ENCODE results near the gene FBXO8. TPM values are rescaled to one million over a fixed set of nuclear protein-coding genes. Genes with fewer than 3 reads are reported as not detected.

Gene FBXO8
- total RNA-seq, 4 donors from 2014 or later, result 9.7 to 17.9 (median 15.8) TPM

DNA sequence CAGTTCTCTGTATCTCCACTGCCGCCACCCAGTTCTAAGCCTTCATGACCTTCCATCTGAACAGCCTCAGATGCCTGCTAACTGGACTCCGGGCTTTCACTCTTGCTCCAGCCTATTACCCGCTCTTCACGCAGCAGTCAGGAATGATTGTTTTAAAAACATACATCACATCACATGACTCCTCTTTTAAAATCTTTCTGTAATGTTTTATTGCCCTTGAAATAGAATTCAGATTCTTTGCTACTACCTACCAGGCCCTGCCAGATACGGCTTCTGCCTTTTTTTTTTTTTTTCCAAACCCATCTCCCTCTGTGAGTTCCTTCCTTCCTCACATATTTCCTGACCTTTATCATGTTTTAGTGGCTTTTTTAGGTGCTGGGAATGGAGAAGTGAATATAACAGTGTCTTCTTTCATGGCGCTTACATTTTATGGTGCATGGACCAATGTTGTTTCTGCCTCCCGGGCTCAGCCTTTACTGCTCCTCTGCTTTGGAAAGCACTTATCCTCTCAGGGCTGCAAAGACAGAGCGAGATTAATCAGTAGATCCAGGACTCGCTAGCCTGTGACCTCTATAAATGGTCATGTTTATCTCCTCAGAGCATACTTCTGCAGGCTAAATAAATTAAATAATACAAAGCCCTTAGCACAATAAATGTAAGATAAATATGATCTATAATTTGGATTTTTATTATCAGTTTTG lies 58.0 kb downstream of the FBXO8 start:
- Histone ChIP-seq H3K27ac (no peak overlapping the region), H3K4me3 (no peak overlapping the region), H3K27me3 (no peaks in the 10 kb centered on the region), H3K36me3 (no peaks in the 10 kb centered on the region), H3K4me1 (no peaks in the 10 kb centered on the region), H3K9me3 (no peaks in the 10 kb centered on the region)
- DNase-seq (no peak), ATAC-seq (no peak)
- intact Hi-C loops (cut with DNase I; ENCODE audit: low total_unique reads) (no loop called here), in situ Hi-C loops (cut with MboI; ENCODE audit: low sequenced_read_pairs in 4 of 4) (loop anchor here in 1 of 4 donors (10.0 kb wide), 1 partner anchor 89 kb away; no protein-coding TSS in a partner anchor)
- TF ChIP-seq POLR2A (IDR thresholded peaks at IDR 0.05), result no peak
- TF ChIP-seq, protein P1, sequence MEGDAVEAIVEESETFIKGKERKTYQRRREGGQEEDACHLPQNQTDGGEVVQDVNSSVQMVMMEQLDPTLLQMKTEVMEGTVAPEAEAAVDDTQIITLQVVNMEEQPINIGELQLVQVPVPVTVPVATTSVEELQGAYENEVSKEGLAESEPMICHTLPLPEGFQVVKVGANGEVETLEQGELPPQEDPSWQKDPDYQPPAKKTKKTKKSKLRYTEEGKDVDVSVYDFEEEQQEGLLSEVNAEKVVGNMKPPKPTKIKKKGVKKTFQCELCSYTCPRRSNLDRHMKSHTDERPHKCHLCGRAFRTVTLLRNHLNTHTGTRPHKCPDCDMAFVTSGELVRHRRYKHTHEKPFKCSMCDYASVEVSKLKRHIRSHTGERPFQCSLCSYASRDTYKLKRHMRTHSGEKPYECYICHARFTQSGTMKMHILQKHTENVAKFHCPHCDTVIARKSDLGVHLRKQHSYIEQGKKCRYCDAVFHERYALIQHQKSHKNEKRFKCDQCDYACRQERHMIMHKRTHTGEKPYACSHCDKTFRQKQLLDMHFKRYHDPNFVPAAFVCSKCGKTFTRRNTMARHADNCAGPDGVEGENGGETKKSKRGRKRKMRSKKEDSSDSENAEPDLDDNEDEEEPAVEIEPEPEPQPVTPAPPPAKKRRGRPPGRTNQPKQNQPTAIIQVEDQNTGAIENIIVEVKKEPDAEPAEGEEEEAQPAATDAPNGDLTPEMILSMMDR (IDR thresholded peaks at IDR 0.05 in 4 of 5, conservative IDR thresholded peaks at IDR 0.05 in 1 of 5), result no peak

DNA sequence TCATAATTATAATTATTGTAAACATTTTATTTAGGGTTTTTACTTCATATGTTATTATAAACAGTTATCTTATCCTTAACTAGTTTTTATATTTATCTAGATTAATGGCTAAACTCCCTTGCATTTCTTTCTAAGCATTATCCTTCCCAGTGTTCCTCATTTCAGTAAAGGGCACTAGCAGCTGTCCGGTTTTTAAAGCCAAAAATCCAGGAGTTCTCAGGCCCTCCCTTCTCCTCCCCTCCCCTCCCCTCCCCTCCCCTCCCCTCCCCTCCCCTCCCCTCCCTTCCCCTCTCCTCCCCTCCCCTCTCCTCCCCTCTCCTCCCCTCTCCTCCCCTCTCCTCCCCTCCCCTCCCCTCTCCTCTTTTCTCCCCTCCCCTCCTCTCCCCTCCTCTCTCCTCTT lies 58.9 kb downstream of the FBXO8 start:
- no peak for DNase-seq
- no peak overlapping the region for H3K4me3 ChIP-seq
- TF ChIP-seq, protein P1 (IDR thresholded peaks at IDR 0.05 in 4 of 5, conservative IDR thresholded peaks at IDR 0.05 in 1 of 5), result no peak
- TF ChIP-seq POLR2A (IDR thresholded peaks at IDR 0.05), result no peak
- in situ Hi-C loops (cut with MboI; ENCODE audit: low sequenced_read_pairs in 4 of 4), result loop anchor here in 1 of 4 donors (10.0 kb wide), 1 partner anchor 90 kb away; no protein-coding TSS in a partner anchor
- intact Hi-C loops (cut with DNase I; ENCODE audit: low total_unique reads), result no loop called here
- H3K27ac ChIP-seq, result no peak overlapping the region
- H3K9me3 ChIP-seq, result no peaks in the 10 kb centered on the region
- H3K4me1 ChIP-seq, result no peaks in the 10 kb centered on the region
- no peaks in the 10 kb centered on the region for H3K36me3 ChIP-seq
- H3K27me3 ChIP-seq, result no peaks in the 10 kb centered on the region
- ATAC-seq, result no peak

DNA sequence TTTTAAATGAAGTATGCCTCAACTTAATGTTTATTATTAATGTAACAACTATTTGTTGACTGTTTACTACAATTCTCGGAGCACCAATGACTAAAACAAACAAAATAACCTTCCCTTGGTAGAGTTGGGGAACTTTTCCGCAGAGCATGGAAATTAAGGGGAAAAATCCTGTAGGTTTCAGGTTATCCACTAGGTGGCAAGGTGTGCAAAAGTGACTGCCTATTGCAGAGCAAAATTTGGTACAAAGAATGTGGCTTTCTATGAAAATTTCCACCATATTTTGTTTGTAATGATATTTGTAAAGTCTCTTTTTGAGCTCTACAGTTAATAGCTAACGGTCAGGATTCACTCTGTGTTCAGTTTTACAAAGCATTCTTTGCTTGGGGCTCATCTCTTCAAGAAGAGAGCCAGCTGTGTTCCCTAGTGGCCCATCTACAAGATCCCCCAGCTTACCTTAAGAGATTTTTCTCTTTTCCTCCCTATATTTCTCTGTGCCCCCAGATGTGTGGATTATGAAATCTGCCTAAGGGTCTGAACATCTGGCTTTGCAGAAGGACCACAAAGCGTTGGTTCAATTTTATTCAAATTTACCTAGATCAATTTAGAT lies 61.1 kb downstream of the FBXO8 start:
- Histone ChIP-seq H3K4me3 (no peak overlapping the region), H3K27me3 (peaks cover 12 to 13% (median 12%) of the 10 kb centered on the region in 3 donors), H3K9me3 (no peaks in the 10 kb centered on the region), H3K4me1 (peaks cover 4 to 8% of the 10 kb centered on the region in 2 donors), H3K27ac (no peak overlapping the region), H3K36me3 (no peaks in the 10 kb centered on the region)
- intact Hi-C loops (cut with DNase I; ENCODE audit: low total_unique reads), result loop anchor here (2.0 kb wide), 1 partner anchor 96 kb away; no protein-coding TSS in a partner anchor
- ATAC-seq (no peak), DNase-seq (no peak)
- in situ Hi-C loops (cut with MboI; ENCODE audit: low sequenced_read_pairs in 4 of 4), result loop anchor here in 1 of 4 donors (10.0 kb wide), 1 partner anchor 92 kb away; no protein-coding TSS in a partner anchor
- no peak for TF ChIP-seq POLR2A (IDR thresholded peaks at IDR 0.05)
- TF ChIP-seq, protein P1 (IDR thresholded peaks at IDR 0.05 in 4 of 5, conservative IDR thresholded peaks at IDR 0.05 in 1 of 5), result peak in 3 of 5 experiments; percentile 13 to 60 (median 52)

DNA sequence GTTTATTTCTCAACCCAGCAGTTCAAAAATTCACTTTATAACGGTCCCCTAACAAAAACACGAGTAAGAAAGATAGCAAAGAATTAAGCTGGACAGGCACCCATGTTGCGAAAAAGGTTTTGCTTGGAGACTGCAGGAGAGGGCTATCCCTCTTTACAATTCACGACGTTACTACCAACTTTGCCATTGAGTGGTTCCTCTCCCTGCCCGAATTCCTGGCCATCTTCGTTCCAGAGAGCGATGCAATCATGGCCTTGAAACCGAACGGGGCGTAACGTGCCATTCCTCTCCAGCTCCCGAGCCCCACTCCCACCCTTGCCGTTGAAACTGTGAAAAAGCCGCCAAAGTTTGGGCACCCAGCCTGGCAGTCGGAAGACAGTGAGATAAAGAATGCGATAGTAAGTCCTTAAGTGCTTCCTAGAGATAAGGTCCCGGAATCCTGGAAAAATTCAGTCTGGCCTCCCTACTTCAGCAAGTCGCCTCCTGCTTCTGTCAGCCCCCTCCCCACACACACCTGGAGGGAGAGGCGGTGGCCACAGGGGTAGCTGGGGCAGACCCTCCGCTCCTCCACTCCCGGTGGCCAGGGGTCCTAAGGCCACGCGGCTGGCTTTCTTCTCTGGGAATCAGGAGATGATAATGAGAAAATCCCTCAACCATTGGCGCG lies 65.2 kb downstream of the FBXO8 start:
- intact Hi-C loops (cut with DNase I; ENCODE audit: low total_unique reads), result no loop called here
- peaks cover 53 to 54% (median 53%) of the 10 kb centered on the region in 3 donors for H3K27me3 ChIP-seq
- H3K4me3 ChIP-seq, result peak overlapping the region in 2 of 4 donors; percentile 45 to 54
- no peak for DNase-seq
- H3K4me1 ChIP-seq, result peaks cover 23 to 28% of the 10 kb centered on the region in 2 donors
- H3K27ac ChIP-seq, result no peak overlapping the region
- no peak for ATAC-seq
- no peak for TF ChIP-seq POLR2A (IDR thresholded peaks at IDR 0.05)
- TF ChIP-seq, protein P1 (IDR thresholded peaks at IDR 0.05 in 4 of 5, conservative IDR thresholded peaks at IDR 0.05 in 1 of 5), result no peak
- H3K36me3 ChIP-seq, result no peaks in the 10 kb centered on the region
- in situ Hi-C loops (cut with MboI; ENCODE audit: low sequenced_read_pairs in 4 of 4), result no loop called here
- H3K9me3 ChIP-seq, result no peaks in the 10 kb centered on the region

Measured in gastrocnemius medialis (tissue), 4 donors.